Tibial artery (tissue), 4 donors: ENCODE data around the gene SLC24A1.

ENCODE experiments used
- DNase-seq, 2 donors: peaks; one replicate each; pipeline ENCODE4 v3.0.0-alpha.2; 2019
- H3K27ac ChIP-seq, 2 donors: fragments of 200-600 bp; sonication (generic) in 1 of 2; 1 replicate in 1 of 2; 2 replicates in 1 of 2; pipeline ENCODE4 v1.5.1; 2018 to 2019; ENCODE audit warnings: mild to moderate bottlenecking in 1 of 2
- H3K27me3 ChIP-seq, 2 donors: fragments of 200-600 bp; sonication (generic) in 1 of 2; one replicate each; pipeline versions ENCODE4 v1.5.1 to v1.6.0; 2016 to 2019
- H3K36me3 ChIP-seq, 3 donors: fragments of 200-600 bp; sonication (generic) in 2 of 3; one replicate each; pipeline ENCODE4 v1.5.1; 2016 to 2019; ENCODE audit warnings: mild to moderate bottlenecking in 2 of 3
- H3K4me1 ChIP-seq, 4 donors: fragments of 200-600 bp; sonication (generic) in 2 of 4; 1 replicate in 3 of 4; 2 replicates in 1 of 4; pipeline ENCODE4 v1.5.1; 2016 to 2019
- H3K4me3 ChIP-seq, 2 donors: fragments of 200-600 bp; sonication (generic) in 1 of 2; 1 replicate in 1 of 2; 2 replicates in 1 of 2; pipeline ENCODE4 v1.5.1; 2018 to 2019; ENCODE audit warnings: mild to moderate bottlenecking in 2 of 2
- H3K9me3 ChIP-seq, 3 donors: fragments of 200-600 bp; sonication (generic) in 1 of 3; one replicate each; pipeline ENCODE4 v1.5.1; 2016 to 2019
- CTCF ChIP-seq, 2 experiments: fragments of 200-600 bp in 1 of 2; fragments of 450-650 bp in 1 of 2; IDR thresholded peaks; one replicate each; pipeline ENCODE4 v1.5.1; 2017 to 2019; ENCODE audit warnings: antibody characterized with exemption in 2 of 2, mild to moderate bottlenecking in 1 of 2, moderate library complexity in 1 of 2
- intact Hi-C: fragments of 100-400 bp; cut with DNase I; formaldehyde crosslinking; loops from one replicate; pipeline ENCODE4 v1.15.0; 2023; ENCODE audit warnings: low total_unique reads

The SLC24A1 gene

GRCh38 chr15:65598468-65598867 is 23.3 kb upstream of the SLC24A1 start:
- DNase-seq: no peak
- no peak overlapping the region for H3K27ac ChIP-seq
- no peaks in the 10 kb centered on the region for H3K27me3 ChIP-seq
- H3K4me1 ChIP-seq: no peaks in the 10 kb centered on the region
- intact Hi-C loops: no loop called here
- no peaks in the 10 kb centered on the region for H3K9me3 ChIP-seq
- H3K4me3 ChIP-seq: no peak overlapping the region
- TF ChIP-seq CTCF (IDR thresholded peaks at IDR 0.05): no peak
- H3K36me3 ChIP-seq: peaks cover 69 to 93% (median 76%) of the 10 kb centered on the region in 3 donors

DNA sequence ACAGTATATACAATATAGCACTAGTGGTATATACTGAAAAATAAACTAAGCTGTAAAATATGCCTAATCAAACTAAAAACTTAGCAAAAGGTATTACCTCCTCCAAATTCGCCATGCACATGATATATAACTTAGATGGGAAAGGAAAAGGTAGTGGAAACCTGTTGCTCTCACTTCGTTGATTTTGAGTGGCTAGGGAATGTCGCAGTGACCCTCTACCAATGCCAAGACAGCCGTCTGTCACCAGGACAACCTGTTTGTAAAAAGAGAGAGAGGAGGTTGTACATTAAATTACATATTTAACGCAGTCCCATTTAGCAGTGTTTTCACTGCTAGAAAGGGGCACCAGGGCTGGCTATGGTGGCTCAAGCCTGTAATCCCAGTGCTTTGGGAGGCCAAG is 22.1 kb upstream of the SLC24A1 start:
- peaks cover 71 to 91% (median 76%) of the 10 kb centered on the region in 3 donors for H3K36me3 ChIP-seq
- no peak for DNase-seq
- no peak overlapping the region for H3K27ac ChIP-seq
- H3K4me1 ChIP-seq: no peaks in the 10 kb centered on the region
- no peak overlapping the region for H3K4me3 ChIP-seq
- TF ChIP-seq CTCF (IDR thresholded peaks at IDR 0.05): no peak
- H3K9me3 ChIP-seq: no peaks in the 10 kb centered on the region
- no peaks in the 10 kb centered on the region for H3K27me3 ChIP-seq
- intact Hi-C loops: no loop called here

DNA sequence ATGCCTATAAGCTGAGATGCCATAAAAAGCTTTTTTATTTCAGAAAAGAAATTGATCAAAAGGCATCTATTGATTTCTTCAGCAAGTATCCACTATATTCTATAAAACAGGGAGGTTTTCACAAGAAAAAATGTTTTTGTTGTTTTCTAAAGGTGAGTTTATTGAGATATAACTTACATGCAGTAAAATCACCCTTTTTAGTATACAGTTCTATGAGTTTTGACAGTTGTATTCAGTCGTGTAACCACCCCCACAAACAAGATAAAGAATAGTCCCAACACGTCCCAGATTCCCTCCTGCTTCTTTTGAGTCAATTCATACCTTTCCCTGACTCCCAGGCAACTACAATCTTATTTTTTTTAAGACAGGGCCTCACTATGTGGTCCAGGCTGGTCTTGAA is 18.6 kb upstream of the SLC24A1 start:
- Histone ChIP-seq H3K27me3 (no peaks in the 10 kb centered on the region), H3K36me3 (peaks cover 47 to 63% (median 52%) of the 10 kb centered on the region in 3 donors), H3K4me1 (no peaks in the 10 kb centered on the region), H3K27ac (no peak overlapping the region), H3K9me3 (no peaks in the 10 kb centered on the region), H3K4me3 (no peak overlapping the region)
- no peak for DNase-seq
- intact Hi-C loops: no loop called here
- no peak for TF ChIP-seq CTCF (IDR thresholded peaks at IDR 0.05)

DNA sequence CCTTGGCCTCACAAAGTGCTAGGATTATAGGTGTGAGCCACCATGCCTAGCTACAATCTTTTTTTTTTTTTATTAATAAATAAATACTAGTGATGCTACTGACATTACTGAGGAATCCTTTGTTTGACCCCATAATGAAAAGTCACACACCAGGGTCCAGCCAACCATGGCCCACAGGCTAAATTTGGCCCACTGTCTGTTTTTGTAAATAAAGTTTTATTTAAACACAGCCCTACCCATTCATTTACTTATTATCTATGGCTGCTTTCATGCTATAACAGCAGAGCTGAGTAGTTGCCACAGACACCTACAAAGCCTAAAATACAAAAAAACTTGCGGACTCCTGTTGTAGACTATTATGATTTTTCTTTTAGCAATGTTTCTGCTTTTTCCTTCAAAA is 18.2 kb upstream of the SLC24A1 start:
- TF ChIP-seq CTCF (IDR thresholded peaks at IDR 0.05): no peak
- Histone ChIP-seq H3K9me3 (no peaks in the 10 kb centered on the region), H3K27me3 (no peaks in the 10 kb centered on the region), H3K4me1 (no peaks in the 10 kb centered on the region), H3K27ac (no peak overlapping the region), H3K36me3 (peaks cover 43 to 59% (median 47%) of the 10 kb centered on the region in 3 donors), H3K4me3 (no peak overlapping the region)
- DNase-seq: no peak
- intact Hi-C loops: no loop called here

DNA sequence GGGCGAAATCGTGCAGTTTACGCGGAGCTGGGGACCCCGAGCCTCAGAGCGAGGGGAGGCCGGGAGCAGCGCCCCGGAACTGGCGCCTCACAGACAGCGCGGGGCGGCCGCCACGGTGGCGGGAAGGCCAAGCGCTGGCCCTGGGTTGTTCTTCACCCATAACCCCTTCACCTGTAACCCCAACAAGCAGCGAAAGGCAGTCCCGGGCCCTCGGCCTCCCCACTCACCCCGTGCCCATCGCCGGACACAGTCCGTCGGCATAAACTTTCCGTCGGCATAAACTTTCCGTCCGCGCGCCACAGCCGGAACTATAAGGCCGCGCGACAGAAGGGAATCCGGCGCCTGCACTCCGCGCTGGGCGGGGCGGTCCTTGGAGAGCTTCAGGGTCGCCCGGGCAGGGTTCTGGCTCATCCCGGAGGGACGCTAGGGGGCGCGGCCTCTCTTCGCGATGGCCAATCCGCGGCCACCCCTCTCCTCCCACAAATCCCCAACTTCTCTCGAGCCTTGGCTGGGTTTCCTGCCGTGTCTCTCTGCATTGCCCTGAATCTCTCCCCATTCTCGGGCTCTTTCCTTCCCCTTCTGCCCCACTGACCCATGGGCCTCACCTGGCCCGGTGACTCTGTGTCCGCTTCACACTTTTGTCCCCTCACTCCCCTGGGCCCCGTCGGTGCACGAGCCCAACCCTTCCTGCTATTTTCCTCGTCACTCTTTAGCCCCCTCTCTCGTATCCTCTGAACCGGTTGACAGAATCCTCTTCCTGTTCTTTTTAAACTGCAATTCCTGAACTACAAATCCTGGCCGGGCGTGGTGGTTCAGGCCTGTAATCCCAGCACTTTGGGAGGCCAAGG is 10.6 kb upstream of the SLC24A1 start, which contains the start of gene INTS14:
INTS14 (minus strand) TSS at position 261 of the 848 bp plus-strand sequence. CDS start 3,751 bp downstream, outside the sequence.
- peak; percentile 46 to 53 for TF ChIP-seq CTCF (IDR thresholded peaks at IDR 0.05)
- Histone ChIP-seq H3K36me3 (peaks cover 0 to 5% (median 0%) of the 10 kb centered on the region in 3 donors), H3K27me3 (no peaks in the 10 kb centered on the region), H3K4me1 (peaks cover 0 to 28% (median 20%) of the 10 kb centered on the region in 4 donors), H3K4me3 (peak within 1 kb of the TSS; percentile 70 to 77), H3K9me3 (no peaks in the 10 kb centered on the region), H3K27ac (peak within 1 kb of the TSS; percentile 89 to 91)
- intact Hi-C loops: loop anchor here (5.0 kb wide), 1 partner anchor 1449 kb away; the partner anchor contains the start of gene PPIB
- peak; percentile 97 to 99 for DNase-seq
